ENCODE measurements around the gene LCT.
A peak's percentile ranks its signal among the peaks of the same experiment; 100 is the strongest.
"Not testable (repeated sequence)": the region's sequence is repeated elsewhere in the genome, so short reads cannot be mapped to it uniquely, and the experiment has no call there.

Gene LCT

GRCh38 chr2:135831180-135831812 is 5.7 kb downstream of the LCT start:
- no peak for DNase-seq

- no peak for DNase-seq
Observed at GRCh38 chr2:135829378-135830135, 7.4 kb downstream of the LCT start.

GRCh38 chr2:135826544-135826943 is 10.4 kb downstream of the LCT start:
- DNase-seq, result no peak

- DNase-seq, result peak; percentile 45
Observed at GRCh38 chr2:135825550-135826176, 11.3 kb downstream of the LCT start.

GRCh38 chr2:135825131-135825530 is 11.9 kb downstream of the LCT start:
- DNase-seq, result peak; percentile 45

- DNase-seq, result no peak
Observed at GRCh38 chr2:135822855-135823254, 14.1 kb downstream of the LCT start.

GRCh38 chr2:135821190-135821589 is 15.8 kb downstream of the LCT start:
- no peak for DNase-seq

DNA sequence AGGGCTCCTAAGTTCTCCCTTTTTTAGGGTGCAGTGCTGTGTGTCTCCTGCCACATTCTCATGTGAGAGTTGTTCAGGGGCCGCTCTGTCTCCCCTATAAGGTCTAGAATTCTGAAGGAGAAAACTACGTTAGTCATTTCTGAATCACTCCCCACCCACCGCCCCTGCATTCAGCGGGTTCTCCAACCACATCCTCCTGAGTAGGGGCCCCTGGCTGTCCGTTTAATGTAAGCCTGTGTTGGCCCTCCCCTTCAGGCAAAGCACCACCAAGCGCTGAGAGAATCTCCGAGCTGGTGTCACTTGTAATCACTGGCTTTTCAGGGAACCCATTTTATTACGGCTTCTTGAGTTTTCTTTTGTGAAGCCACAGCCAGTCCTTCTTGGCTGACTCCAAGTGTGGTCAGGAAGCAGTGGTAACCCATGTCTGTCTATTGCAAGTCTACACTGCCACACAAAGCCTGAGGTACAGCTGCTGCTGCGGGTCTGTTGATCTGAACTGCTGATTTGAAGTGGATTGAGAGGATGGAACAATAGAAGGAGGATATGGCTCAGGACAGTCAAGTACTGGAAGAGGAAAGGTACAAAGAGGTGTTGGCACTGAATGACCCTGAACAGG is 16.9 kb downstream of the LCT start:
- DNase-seq, result peak; percentile 80

GRCh38 chr2:135818937-135819610 is 17.9 kb downstream of the LCT start:
- DNase-seq, result no peak

- DNase-seq, result no peak
Observed at GRCh38 chr2:135817951-135818350, 19.0 kb downstream of the LCT start.

- no peak for DNase-seq
Observed at GRCh38 chr2:135817466-135817865, 19.5 kb downstream of the LCT start.

GRCh38 chr2:135815269-135815668 is 21.7 kb downstream of the LCT start:
- no peak for DNase-seq

DNA sequence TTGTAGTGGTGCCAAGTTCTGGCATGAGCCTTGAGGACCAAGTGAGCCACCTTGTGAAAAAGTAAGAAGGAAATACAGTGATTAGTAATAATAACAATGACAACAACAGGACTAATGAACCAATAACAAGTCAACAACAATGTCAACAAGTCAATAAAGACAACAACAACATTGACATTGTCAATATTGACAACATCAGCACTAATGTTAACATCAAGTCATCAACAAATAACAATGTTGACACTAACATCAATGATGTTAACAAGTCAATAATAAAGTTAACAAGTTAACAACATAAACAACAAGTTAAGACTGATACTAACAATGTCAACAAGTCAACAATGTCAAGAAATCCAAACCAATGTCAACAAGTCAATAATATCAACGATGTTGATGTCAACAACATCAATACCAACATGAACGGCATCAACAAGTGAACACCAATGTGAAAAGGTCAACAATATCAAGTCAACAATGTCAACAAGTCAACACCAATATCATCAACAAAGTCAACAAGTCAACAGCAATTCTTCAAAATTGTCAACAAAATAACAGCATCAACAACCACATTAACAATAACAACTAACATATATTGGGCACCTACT is 24.0 kb downstream of the LCT start:
- DNase-seq, result no peak

DNA sequence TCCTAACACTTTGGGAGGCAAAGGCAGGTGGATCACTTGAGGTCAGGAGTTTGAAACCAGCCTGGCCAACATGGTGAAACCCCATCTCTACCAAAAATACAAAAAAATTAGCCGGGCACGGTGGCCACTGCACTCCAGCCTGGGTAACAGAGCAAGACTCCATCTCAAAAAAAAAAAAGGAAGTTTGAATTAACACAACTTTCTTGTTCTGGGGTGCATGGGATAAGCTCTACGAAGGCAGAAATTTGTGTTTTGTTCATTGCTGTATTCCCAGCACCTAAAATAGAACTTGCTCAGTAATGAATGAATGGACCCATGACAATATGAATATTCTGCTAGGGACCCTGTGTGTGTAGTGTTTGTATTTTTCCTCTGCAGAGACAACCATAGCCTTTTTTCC is 29.1 kb downstream of the LCT start:
- DNase-seq, result not testable (repeated sequence)

DNA sequence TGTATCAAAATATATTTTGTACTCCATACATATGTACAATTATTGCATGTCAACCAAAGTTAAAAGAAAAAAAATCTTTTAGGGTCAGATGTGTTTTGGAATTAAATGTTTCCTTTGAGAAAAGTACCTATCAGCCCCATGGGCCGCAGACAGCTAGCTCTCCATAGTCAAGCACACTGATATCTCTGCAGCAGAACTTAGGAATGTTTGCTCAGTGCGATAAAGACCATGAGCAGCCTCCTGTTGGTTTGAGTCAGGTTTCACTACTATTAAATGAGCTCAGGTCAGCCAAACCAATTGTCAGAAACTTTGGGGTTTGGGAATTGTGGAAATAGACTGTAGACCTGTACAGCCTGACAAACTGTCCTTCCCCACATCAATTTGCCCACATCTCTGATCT is 33.7 kb downstream of the LCT start:
- no peak for DNase-seq

GRCh38 chr2:135802350-135802749 is 34.6 kb downstream of the LCT start:
- no peak for DNase-seq

GRCh38 chr2:135800513-135801460 is 36.2 kb downstream of the LCT start:
- no peak for DNase-seq

- no peak for DNase-seq
Observed at GRCh38 chr2:135799738-135800137, 37.2 kb downstream of the LCT start.

- DNase-seq, result no peak
Observed at GRCh38 chr2:135798762-135799161, 38.2 kb downstream of the LCT start.

DNA sequence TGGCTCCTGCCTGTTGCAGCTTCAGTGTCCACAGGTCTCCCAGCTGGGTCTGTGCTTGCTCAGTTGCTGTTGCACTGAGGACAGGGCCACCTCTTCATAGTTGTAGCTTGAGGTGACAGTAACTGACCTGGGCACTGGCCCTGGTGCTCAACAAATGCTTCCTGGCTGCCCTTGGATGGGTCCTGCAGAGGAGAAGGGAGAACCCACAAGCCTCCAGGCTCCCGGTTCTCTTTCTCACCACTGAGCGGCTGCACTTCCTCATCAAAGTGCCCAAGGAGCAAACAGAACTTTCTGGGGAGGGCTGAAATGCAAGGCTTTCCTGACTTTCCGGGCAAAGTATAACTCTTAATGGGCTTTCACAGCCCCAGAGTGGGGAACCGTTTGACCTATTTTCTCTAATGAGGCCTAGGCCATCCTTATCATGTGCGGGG is 38.7 kb downstream of the LCT start:
- DNase-seq, result no peak

DNA sequence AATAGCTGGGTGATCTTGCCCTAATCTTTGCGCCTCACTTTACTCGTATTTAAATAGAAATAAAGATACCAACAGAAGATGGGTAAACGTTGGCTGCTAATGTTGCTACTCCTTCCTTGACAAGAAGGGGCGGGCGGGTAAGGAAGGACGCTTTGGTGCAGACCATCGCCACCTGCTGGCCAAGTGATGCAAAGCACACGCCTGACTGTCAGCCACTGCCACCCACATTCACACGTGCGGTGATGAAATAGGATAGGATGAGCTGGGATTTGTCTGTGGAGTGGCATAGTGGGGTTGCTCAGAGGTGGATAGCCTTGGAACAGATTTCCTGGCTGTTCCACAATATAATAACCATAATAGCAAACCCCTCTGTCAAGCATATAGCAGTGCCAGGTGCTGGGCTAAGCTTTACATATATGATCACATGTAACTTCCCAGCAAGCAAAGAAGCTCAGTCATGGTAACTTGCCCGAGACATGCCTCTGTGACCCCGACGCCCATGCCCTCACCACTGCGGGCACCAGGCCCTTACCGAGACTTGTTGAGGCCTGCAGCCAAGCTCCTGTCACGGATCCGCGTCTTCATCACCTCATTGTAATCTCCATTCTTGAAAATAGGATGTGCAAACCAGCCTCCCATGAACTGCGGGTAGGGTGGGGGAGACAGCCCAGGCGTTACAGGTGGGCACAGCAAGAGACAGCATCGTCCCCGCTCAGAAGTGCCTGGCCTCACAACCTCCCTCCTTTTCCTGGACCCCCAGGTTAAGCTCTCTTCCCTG is 39.3 kb downstream of the LCT start:
- DNase-seq, result peak; percentile 76

Measured in NCI-H510A treated with DMSO at 0.1 percent for 48 hours (cell line).